ENCODE results near the gene OXNAD1. TPM values are rescaled to one million over a fixed set of nuclear protein-coding genes. Genes with fewer than 3 reads are reported as not detected.

The OXNAD1 gene
- total and polyA plus RNA-seq, 7 donors, result 11.3 to 23.1 (median 14.4) TPM

- Histone ChIP-seq H3K27me3 (no peaks in the 10 kb centered on the region), H3K36me3 (no peaks in the 10 kb centered on the region), H3K4me1 (peaks cover 0 to 14% (median 3%) of the 10 kb centered on the region in 4 donors), H3K27ac (peak overlapping the region in 1 of 4 donors; percentile 77), H3K4me3 (no peak overlapping the region), H3K9me3 (no peaks in the 10 kb centered on the region)
- intact Hi-C loops (cut with DNase I), result no loop called here
- no peak for DNase-seq
- TF ChIP-seq, protein P1, sequence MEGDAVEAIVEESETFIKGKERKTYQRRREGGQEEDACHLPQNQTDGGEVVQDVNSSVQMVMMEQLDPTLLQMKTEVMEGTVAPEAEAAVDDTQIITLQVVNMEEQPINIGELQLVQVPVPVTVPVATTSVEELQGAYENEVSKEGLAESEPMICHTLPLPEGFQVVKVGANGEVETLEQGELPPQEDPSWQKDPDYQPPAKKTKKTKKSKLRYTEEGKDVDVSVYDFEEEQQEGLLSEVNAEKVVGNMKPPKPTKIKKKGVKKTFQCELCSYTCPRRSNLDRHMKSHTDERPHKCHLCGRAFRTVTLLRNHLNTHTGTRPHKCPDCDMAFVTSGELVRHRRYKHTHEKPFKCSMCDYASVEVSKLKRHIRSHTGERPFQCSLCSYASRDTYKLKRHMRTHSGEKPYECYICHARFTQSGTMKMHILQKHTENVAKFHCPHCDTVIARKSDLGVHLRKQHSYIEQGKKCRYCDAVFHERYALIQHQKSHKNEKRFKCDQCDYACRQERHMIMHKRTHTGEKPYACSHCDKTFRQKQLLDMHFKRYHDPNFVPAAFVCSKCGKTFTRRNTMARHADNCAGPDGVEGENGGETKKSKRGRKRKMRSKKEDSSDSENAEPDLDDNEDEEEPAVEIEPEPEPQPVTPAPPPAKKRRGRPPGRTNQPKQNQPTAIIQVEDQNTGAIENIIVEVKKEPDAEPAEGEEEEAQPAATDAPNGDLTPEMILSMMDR (IDR thresholded peaks at IDR 0.05), result no peak
- no peak for TF ChIP-seq POLR2A (IDR thresholded peaks at IDR 0.05)
- TF ChIP-seq EP300 (IDR thresholded peaks at IDR 0.05), result no peak
- TF ChIP-seq POLR2AphosphoS5 (IDR thresholded peaks at IDR 0.05), result no peak
- 94 to 97% methylated on average over 6 of the region's 6 CpGs for WGBS, 2 donors
Measured at GRCh38 chr3:16328124-16328523, 63.1 kb downstream of the OXNAD1 start.

DNA sequence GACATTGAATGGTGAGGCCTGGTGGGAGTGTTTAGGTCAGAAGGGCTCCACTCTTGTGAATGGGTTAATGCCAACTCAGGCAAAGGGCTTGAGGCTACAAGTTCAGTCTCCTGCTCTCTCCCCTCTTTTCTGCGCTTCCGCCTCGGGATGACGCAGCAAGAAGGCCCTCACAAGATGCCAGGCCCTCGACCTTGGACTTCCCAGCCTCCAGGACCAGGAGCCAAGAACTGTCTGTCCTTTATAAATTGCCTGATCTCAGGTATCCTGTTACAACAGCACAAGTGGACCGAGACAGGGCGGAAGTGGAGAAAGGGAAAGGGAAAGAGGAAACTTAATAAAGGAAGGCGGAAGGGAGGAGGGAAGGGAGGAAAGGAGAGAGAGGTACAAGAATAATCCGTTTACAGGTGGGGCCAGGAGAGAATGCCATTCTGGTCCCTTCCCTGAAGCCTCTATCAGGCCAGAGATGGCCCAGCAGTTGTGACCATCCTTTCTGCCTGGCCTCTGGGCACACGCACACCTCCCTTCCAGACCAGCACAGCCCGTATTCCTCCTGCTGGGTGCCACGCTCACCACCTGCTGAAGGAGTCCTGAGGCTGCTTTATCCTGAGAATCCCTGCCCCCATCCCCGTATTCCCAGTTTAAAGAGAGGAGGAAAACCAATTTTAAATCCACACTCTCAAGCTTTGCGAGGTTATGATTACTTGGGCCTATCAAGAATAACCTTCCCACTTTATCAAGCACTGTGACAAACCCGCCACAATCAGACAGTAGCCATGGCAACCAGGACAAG lies 64.2 kb downstream of the OXNAD1 start:
- no peak for DNase-seq
- WGBS, 2 donors, result 92 to 94% methylated on average over 15 of the region's 15 CpGs
- intact Hi-C loops (cut with DNase I), result no loop called here
- Histone ChIP-seq H3K9me3 (no peaks in the 10 kb centered on the region), H3K36me3 (no peaks in the 10 kb centered on the region), H3K27me3 (no peaks in the 10 kb centered on the region), H3K27ac (peak overlapping the region in 1 of 4 donors; percentile 77), H3K4me1 (peaks cover 0 to 7% (median 3%) of the 10 kb centered on the region in 4 donors), H3K4me3 (no peak overlapping the region)
- TF ChIP-seq EP300 (IDR thresholded peaks at IDR 0.05) (no peak), POLR2AphosphoS5 (IDR thresholded peaks at IDR 0.05) (no peak)

DNA sequence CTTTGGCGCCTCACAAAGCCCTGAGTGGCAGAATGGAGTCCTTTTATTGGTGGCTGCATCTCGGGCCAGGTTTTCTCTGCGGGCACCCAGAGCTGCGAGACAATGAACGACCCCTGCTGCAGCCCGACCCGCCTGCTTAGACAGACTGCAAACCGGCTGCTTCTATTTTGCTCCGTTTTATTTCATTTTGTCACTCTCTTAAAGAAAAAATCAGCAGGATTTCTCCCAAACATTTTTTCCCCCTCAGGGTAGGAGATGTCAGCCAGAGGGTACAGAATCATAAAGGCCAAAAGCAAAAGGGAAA lies 64.8 kb downstream of the OXNAD1 start:
- Histone ChIP-seq H3K36me3 (no peaks in the 10 kb centered on the region), H3K27ac (no peak overlapping the region), H3K9me3 (no peaks in the 10 kb centered on the region), H3K4me3 (no peak overlapping the region), H3K4me1 (peaks cover 0 to 6% (median under 1%) of the 10 kb centered on the region in 4 donors), H3K27me3 (no peaks in the 10 kb centered on the region)
- DNase-seq, result no peak
- intact Hi-C loops (cut with DNase I), result no loop called here
- 92 to 94% methylated on average over 9 of the region's 9 CpGs for WGBS, 2 donors
- no peak for TF ChIP-seq EP300 (IDR thresholded peaks at IDR 0.05)
- TF ChIP-seq POLR2AphosphoS5 (IDR thresholded peaks at IDR 0.05), result no peak
- TF ChIP-seq, protein P1 (IDR thresholded peaks at IDR 0.05), result no peak
- no peak for TF ChIP-seq POLR2A (IDR thresholded peaks at IDR 0.05)

GRCh38 chr3:16330351-16330750 lies 65.3 kb downstream of the OXNAD1 start:
- no peak for DNase-seq
- Histone ChIP-seq H3K9me3 (no peaks in the 10 kb centered on the region), H3K27me3 (no peaks in the 10 kb centered on the region), H3K36me3 (no peaks in the 10 kb centered on the region), H3K4me3 (no peak overlapping the region), H3K27ac (no peak overlapping the region), H3K4me1 (peaks cover 0 to 2% (median 0%) of the 10 kb centered on the region in 4 donors)
- no peak for TF ChIP-seq POLR2A (IDR thresholded peaks at IDR 0.05)
- no peak for TF ChIP-seq POLR2AphosphoS5 (IDR thresholded peaks at IDR 0.05)
- no peak for TF ChIP-seq EP300 (IDR thresholded peaks at IDR 0.05)
- TF ChIP-seq, protein P1 (IDR thresholded peaks at IDR 0.05), result no peak
- 93 to 94% methylated on average over 4 of the region's 4 CpGs for WGBS, 2 donors
- intact Hi-C loops (cut with DNase I), result no loop called here

GRCh38 chr3:16331319-16331883 lies 66.4 kb downstream of the OXNAD1 start:
- WGBS, 2 donors, result 85 to 95% methylated on average over 3 of the region's 3 CpGs
- H3K4me1 ChIP-seq, result no peaks in the 10 kb centered on the region

More at GRCh38 chr3:16331319-16331883, 66.4 kb downstream of the OXNAD1 start:
- DNase-seq, result no peak
- H3K27me3 ChIP-seq, result no peaks in the 10 kb centered on the region
- TF ChIP-seq, protein P1 (IDR thresholded peaks at IDR 0.05), result no peak
- TF ChIP-seq POLR2A (IDR thresholded peaks at IDR 0.05) (no peak), EP300 (IDR thresholded peaks at IDR 0.05) (no peak), POLR2AphosphoS5 (IDR thresholded peaks at IDR 0.05) (no peak)
- no peak overlapping the region for H3K27ac ChIP-seq
- intact Hi-C loops (cut with DNase I), result no loop called here
- no peaks in the 10 kb centered on the region for H3K36me3 ChIP-seq
- no peaks in the 10 kb centered on the region for H3K9me3 ChIP-seq
- H3K4me3 ChIP-seq, result no peak overlapping the region
